Measurements from ENCODE around the gene HOXA11. TPM values are rescaled to one million over a fixed set of nuclear protein-coding genes. Genes with fewer than 3 reads are reported as not detected.

Gene HOXA11
- total RNA-seq, 3 donors from 2014 or later (not counting 1 experiment from before 2014, with no cell fraction given): not detected

DNA sequence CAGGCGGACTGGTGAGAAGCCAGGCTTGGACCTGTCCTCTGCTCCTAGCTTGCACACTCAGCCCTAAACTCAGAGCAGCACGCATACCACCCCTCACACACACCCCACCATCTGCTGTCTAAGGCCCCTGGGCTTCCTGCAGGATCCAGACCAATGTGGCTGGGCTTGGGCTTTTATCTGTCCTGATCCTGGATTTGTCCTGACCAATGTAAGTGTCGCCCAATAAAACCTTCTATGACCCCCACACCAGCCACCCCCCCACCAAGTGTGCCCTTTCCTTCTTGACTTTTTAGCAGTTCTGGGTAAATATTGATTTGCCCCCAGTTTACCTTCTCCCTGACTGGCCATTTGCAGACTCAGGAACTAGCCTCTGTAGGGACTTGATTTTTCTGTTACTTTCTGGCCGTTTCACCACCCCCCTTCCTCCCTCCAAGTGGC lies 16.6 kb upstream of the HOXA11 start:
- H3K9me3 Mint-ChIP-seq: no peaks in the 10 kb centered on the region
- WGBS (ENCODE audit: insufficient coverage): 13% methylated on average over 4 of the region's 4 CpGs

GRCh38 chr7:27200761-27201579 lies 15.9 kb upstream of the HOXA11 start:
- Mint-ChIP-seq H3K4me3 (peak overlapping the region; percentile 72), H3K27me3 (ENCODE audit: low read depth in 2 of 2) (peaks cover 72 to 82% of the 10 kb centered on the region in 2 donors), H3K36me3 (no peaks in the 10 kb centered on the region), H3K4me1 (peaks cover 33 to 48% of the 10 kb centered on the region in 2 donors), H3K9me3 (no peaks in the 10 kb centered on the region), H3K27ac (no peak overlapping the region)
- Histone ChIP-seq H3K36me3 (ENCODE audit: control insufficient read depth, insufficient read depth, low read length) (no peaks in the 10 kb centered on the region), H3K27ac (ENCODE audit: low read length) (no peak overlapping the region), H3K4me3 (ENCODE audit: low read length) (no peak overlapping the region), H3K9me3 (ENCODE audit: control insufficient read depth, insufficient read depth, low read length) (no peaks in the 10 kb centered on the region), H3K27me3 (ENCODE audit: control insufficient read depth, insufficient read depth, low read length) (peaks cover 83% of the 10 kb centered on the region), H3K4me1 (ENCODE audit: control insufficient read depth, insufficient read depth, low read length) (peaks cover 47% of the 10 kb centered on the region)
- peak in 1 of 3 donors; percentile 44 for ATAC-seq
- 8% methylated on average over 13 of the region's 14 CpGs for WGBS (ENCODE audit: insufficient coverage)
- TF ChIP-seq CTCF (IDR thresholded peaks at IDR 0.05): no peak
- no peak for DNase-seq
- intact Hi-C loops (cut with micrococcal nuclease): loop anchor here (5.0 kb wide), 1 partner anchor 41 kb away; the partner anchor contains the start of gene EVX1

More for the DNA sequence above, 16.6 kb upstream of the HOXA11 start:
- TF ChIP-seq CTCF (IDR thresholded peaks at IDR 0.05): no peak
- peaks cover 29 to 49% of the 10 kb centered on the region in 2 donors for H3K4me1 Mint-ChIP-seq
- intact Hi-C loops (cut with micrococcal nuclease): loop anchor here (5.0 kb wide), 1 partner anchor 41 kb away; the partner anchor contains the start of gene EVX1
- DNase-seq (no peak), ATAC-seq (no peak)
- Histone ChIP-seq H3K4me1 (ENCODE audit: control insufficient read depth, insufficient read depth, low read length) (peaks cover 48% of the 10 kb centered on the region), H3K9me3 (ENCODE audit: control insufficient read depth, insufficient read depth, low read length) (no peaks in the 10 kb centered on the region), H3K27ac (ENCODE audit: low read length) (no peak overlapping the region), H3K36me3 (ENCODE audit: control insufficient read depth, insufficient read depth, low read length) (no peaks in the 10 kb centered on the region), H3K27me3 (ENCODE audit: control insufficient read depth, insufficient read depth, low read length) (peaks cover 82% of the 10 kb centered on the region), H3K4me3 (ENCODE audit: low read length) (no peak overlapping the region)
- H3K27me3 Mint-ChIP-seq (ENCODE audit: low read depth in 2 of 2): peaks cover 74 to 82% of the 10 kb centered on the region in 2 donors
- H3K4me3 Mint-ChIP-seq: no peak overlapping the region
- H3K27ac Mint-ChIP-seq: no peak overlapping the region
- H3K36me3 Mint-ChIP-seq: no peaks in the 10 kb centered on the region

- H3K4me1 Mint-ChIP-seq: peaks cover 24 to 39% of the 10 kb centered on the region in 2 donors
- 1% methylated on average over 96 of the region's 99 CpGs for WGBS (ENCODE audit: insufficient coverage)
- peak; percentile 71 to 81 (median 76) for ATAC-seq
- no peak within 1 kb of the TSS for H3K4me3 ChIP-seq (ENCODE audit: low read length)
- intact Hi-C loops (cut with micrococcal nuclease): loop anchor here (5.0 kb wide), 3 partner anchors 42 to 897 kb away; partner anchors contain the start of gene EVX1
- no peaks in the 10 kb centered on the region for H3K9me3 Mint-ChIP-seq
- no peaks in the 10 kb centered on the region for H3K36me3 ChIP-seq (ENCODE audit: control insufficient read depth, insufficient read depth, low read length)
- peak in 1 of 2 donors; percentile 58 for DNase-seq
- H3K27ac ChIP-seq (ENCODE audit: low read length): no peak within 1 kb of the TSS
- no peaks in the 10 kb centered on the region for H3K9me3 ChIP-seq (ENCODE audit: control insufficient read depth, insufficient read depth, low read length)
- no peak within 1 kb of the TSS for H3K27ac Mint-ChIP-seq
- peaks cover 72 to 82% of the 10 kb centered on the region in 2 donors for H3K27me3 Mint-ChIP-seq (ENCODE audit: low read depth in 2 of 2)
- H3K36me3 Mint-ChIP-seq: no peaks in the 10 kb centered on the region
- peak within 1 kb of the TSS; percentile 85 for H3K4me3 Mint-ChIP-seq
- no peak for TF ChIP-seq CTCF (IDR thresholded peaks at IDR 0.05)
- H3K27me3 ChIP-seq (ENCODE audit: control insufficient read depth, insufficient read depth, low read length): peaks cover 82% of the 10 kb centered on the region
- H3K4me1 ChIP-seq (ENCODE audit: control insufficient read depth, insufficient read depth, low read length): peaks cover 38% of the 10 kb centered on the region
Observed at GRCh38 chr7:27199849-27200760, 15.1 kb upstream of the HOXA11 start, which contains the start of gene HOXA13. Gene HOXA13, minus strand, starts transcription at chr7:27200091. Its CDS starts 14 bp downstream, at chr7:27200077.

All from natural killer cell (primary cell).